Natural killer cell (primary cell): ENCODE results near the gene FRMD4A. TPM values are rescaled to one million over a fixed set of nuclear protein-coding genes. Genes with fewer than 3 reads are reported as not detected.

Experiments
- ATAC-seq, 3 donors: fragments of 150-1000 bp in 2 of 3; fragments of 200-7000 bp in 1 of 3; cut with Tn5 transposase; 1 replicate in 1 of 3; 2 replicates in 2 of 3; pipeline ENCODE4 v1.10.0; 2021; ENCODE audit warnings: mild to moderate bottlenecking in 2 of 3, moderate library complexity in 2 of 3
- DNase-seq, 2 donors: peaks; one replicate each; pipeline versions ENCODE4 v3.0.0 to v3.0.0-alpha.2; 2013 to 2021; ENCODE audit warnings: mixed read lengths in 1 of 2
- H3K27ac ChIP-seq: one replicate; pipeline ENCODE4 v1.5.1; 2013; ENCODE audit warnings: mild to moderate bottlenecking, low read length
- H3K27me3 ChIP-seq: one replicate; pipeline ENCODE4 v1.6.1; 2013; ENCODE audit warnings: low read length; ENCODE audit not compliant: control insufficient read depth, insufficient read depth
- H3K36me3 ChIP-seq: one replicate; pipeline ENCODE4 v1.6.1; 2013; ENCODE audit warnings: low read length; ENCODE audit not compliant: control insufficient read depth, insufficient read depth
- H3K4me1 ChIP-seq: one replicate; pipeline ENCODE4 v1.6.1; 2013; ENCODE audit warnings: low read length; ENCODE audit not compliant: control insufficient read depth, insufficient read depth
- H3K4me3 ChIP-seq: one replicate; pipeline ENCODE4 v1.5.1; 2013; ENCODE audit warnings: low read length
- H3K9me3 ChIP-seq: one replicate; pipeline ENCODE4 v1.6.1; 2013; ENCODE audit warnings: low read length; ENCODE audit not compliant: control insufficient read depth, insufficient read depth
- H3K27ac Mint-ChIP-seq, 2 donors: one replicate each; pipeline ENCODE4 v1.8.0; 2022; ENCODE audit warnings: mild to moderate bottlenecking in 2 of 2, mixed read lengths in 2 of 2, moderate library complexity in 1 of 2
- H3K27me3 Mint-ChIP-seq, 2 donors: one replicate each; pipeline ENCODE4 v1.8.0; 2022; ENCODE audit warnings: low read depth in 2 of 2, mixed read lengths in 2 of 2
- H3K36me3 Mint-ChIP-seq: one replicate; pipeline ENCODE4 v1.8.0; 2022; ENCODE audit warnings: mixed read lengths
- H3K4me1 Mint-ChIP-seq, 2 donors: one replicate each; pipeline ENCODE4 v1.8.0; 2022; ENCODE audit warnings: mixed read lengths in 2 of 2
- H3K4me3 Mint-ChIP-seq: one replicate; pipeline ENCODE4 v1.8.0; 2022; ENCODE audit warnings: mild to moderate bottlenecking, moderate library complexity, mixed read lengths
- H3K9me3 Mint-ChIP-seq, 2 donors: one replicate each; pipeline ENCODE4 v1.8.0; 2022; ENCODE audit warnings: mixed read lengths in 2 of 2
- CTCF ChIP-seq: fragments of 200-600 bp; IDR thresholded peaks from one replicate; pipeline ENCODE4 v1.8.0; 2022; ENCODE audit warnings: antibody characterized with exemption
- WGBS: methylation state at CpG from one replicate; pipeline ENCODE4 v1.1.7; 2013; ENCODE audit warnings: missing lambda C conversion rate; ENCODE audit not compliant: insufficient coverage; 5-methylcytosine and 5-hydroxymethylcytosine counted together
- intact Hi-C: fragments of 100-400 bp; cut with micrococcal nuclease; formaldehyde crosslinking; loops from one replicate; pipeline ENCODE4 v1.14.2; 2022
- total RNA-seq, 4 donors: library from RNA; stranded (reverse); fragments of 120-200 nt in 1 of 4; gene quantifications; one replicate each; pipeline versions ENCODE4 v1.2.3 to v1.2.4, GENCODE V29; 2013 to 2022

FRMD4A gene
- total RNA-seq, 3 donors from 2014 or later (not counting 1 experiment from before 2014, with no cell fraction given): 0.36 to 0.38 TPM; not detected in 1

DNA sequence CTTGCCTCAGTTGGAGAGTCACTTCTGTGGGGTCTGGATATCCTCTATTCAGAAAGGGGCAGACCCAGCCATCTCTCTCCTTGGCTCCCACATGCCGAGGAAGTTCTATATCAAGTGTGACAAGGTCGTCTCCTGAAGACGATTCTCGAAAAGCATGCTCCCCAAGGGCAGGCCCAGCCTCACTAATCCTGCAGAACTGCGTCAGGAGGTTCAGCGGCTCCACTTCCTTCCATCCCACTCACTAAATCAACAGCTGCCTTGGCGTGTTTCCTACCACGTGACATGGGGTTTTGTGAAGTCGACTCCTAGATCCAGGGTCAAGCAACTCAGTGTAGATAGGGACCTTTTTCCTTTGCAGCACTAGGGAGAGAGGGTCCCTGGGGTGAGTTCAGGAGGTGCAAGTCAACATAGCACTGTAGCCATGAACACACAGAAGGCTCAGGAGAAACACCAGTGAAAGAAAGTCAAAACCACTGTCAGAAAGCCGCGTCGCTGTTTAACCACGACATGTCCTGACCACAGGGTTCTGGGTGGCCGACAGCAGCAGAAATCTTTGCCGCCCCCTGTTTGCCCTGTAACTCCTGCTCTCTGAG lies 587.5 kb downstream of the FRMD4A start:
- H3K4me1 ChIP-seq: peaks cover 8% of the 10 kb centered on the region
- Mint-ChIP-seq H3K4me3 (peak overlapping the region; percentile 35), H3K36me3 (no peaks in the 10 kb centered on the region), H3K27me3 (peaks cover 15 to 30% of the 10 kb centered on the region in 2 donors), H3K9me3 (no peaks in the 10 kb centered on the region), H3K4me1 (peaks cover 12 to 14% of the 10 kb centered on the region in 2 donors), H3K27ac (no peak overlapping the region)
- no peak overlapping the region for H3K4me3 ChIP-seq
- H3K27ac ChIP-seq: no peak overlapping the region
- H3K9me3 ChIP-seq: no peaks in the 10 kb centered on the region
- TF ChIP-seq CTCF: no peak
- intact Hi-C loops: no loop called here
- no peaks in the 10 kb centered on the region for H3K27me3 ChIP-seq
- peak in 2 of 3 donors; percentile 35 to 77 for ATAC-seq
- H3K36me3 ChIP-seq: no peaks in the 10 kb centered on the region
- 13% methylated on average over 14 of the region's 15 CpGs for WGBS
- no peak for DNase-seq

DNA sequence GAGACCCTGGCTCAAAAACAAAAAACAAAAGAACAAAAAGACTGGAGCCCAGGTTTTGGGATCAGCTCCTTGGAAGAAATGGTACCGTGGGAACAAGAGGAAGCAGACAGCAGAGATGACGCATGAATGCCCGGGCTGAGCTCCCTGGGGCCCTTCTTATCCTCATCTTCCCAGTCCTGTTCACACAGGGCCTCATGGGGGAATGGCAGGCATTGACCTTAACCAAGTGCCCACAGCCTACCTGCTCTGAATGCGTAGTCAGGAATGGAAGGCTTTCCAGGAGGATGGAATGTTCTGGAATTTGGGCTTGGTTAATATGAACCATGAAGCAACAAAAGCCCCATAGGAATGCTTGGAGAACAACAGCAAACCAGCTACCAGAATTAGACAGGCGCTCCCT lies 589.3 kb downstream of the FRMD4A start:
- 96% methylated on average over 5 of the region's 5 CpGs for WGBS
- ATAC-seq: no peak

DNA sequence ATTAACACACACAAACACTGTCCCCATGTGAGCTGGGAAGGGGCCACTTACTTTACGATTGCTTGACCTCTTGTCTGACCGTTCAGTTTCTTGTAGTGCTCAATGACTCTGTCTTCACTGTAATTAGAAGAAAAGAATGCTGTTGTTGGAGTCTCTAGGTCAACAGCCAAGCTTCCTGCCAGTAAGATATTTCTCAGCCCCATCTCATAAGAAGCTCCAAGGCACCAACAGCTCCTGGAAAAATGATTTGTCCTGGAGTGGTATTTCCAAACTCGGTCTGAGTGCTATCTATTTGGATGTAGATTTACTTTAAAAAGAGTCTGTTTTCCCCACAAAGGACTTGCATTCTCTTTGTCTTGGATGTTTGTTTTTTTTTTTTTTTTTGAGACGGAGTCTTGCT lies 590.3 kb downstream of the FRMD4A start:
- no peak for TF ChIP-seq CTCF
- DNase-seq (no peak), ATAC-seq (no peak)
- H3K4me3 ChIP-seq: no peak overlapping the region
- Mint-ChIP-seq H3K27ac (no peak overlapping the region), H3K4me1 (peaks cover 12 to 14% of the 10 kb centered on the region in 2 donors), H3K9me3 (no peaks in the 10 kb centered on the region), H3K4me3 (no peak overlapping the region), H3K27me3 (peaks cover 10 to 26% of the 10 kb centered on the region in 2 donors), H3K36me3 (no peaks in the 10 kb centered on the region)
- no peaks in the 10 kb centered on the region for H3K9me3 ChIP-seq
- H3K27me3 ChIP-seq: no peaks in the 10 kb centered on the region
- no peak overlapping the region for H3K27ac ChIP-seq
- H3K4me1 ChIP-seq: peaks cover 8% of the 10 kb centered on the region
- intact Hi-C loops: no loop called here
- no peaks in the 10 kb centered on the region for H3K36me3 ChIP-seq
- WGBS: 84% methylated on average over 4 of the region's 4 CpGs

More for the DNA sequence above, 589.3 kb downstream of the FRMD4A start:
- Mint-ChIP-seq H3K27ac (no peak overlapping the region), H3K4me1 (peaks cover 12 to 14% of the 10 kb centered on the region in 2 donors), H3K4me3 (no peak overlapping the region), H3K9me3 (no peaks in the 10 kb centered on the region), H3K27me3 (peaks cover 10 to 32% of the 10 kb centered on the region in 2 donors), H3K36me3 (no peaks in the 10 kb centered on the region)
- TF ChIP-seq CTCF: no peak
- Histone ChIP-seq H3K4me1 (peaks cover 8% of the 10 kb centered on the region), H3K9me3 (no peaks in the 10 kb centered on the region), H3K27me3 (no peaks in the 10 kb centered on the region), H3K4me3 (no peak overlapping the region), H3K36me3 (no peaks in the 10 kb centered on the region), H3K27ac (no peak overlapping the region)
- no peak for DNase-seq
- intact Hi-C loops: no loop called here

GRCh38 chr10:13739183-13739582 lies 591.5 kb downstream of the FRMD4A start:
- H3K9me3 ChIP-seq: no peaks in the 10 kb centered on the region
- 13% methylated on average over 2 of the region's 2 CpGs for WGBS
- intact Hi-C loops: no loop called here

More at GRCh38 chr10:13739183-13739582, 591.5 kb downstream of the FRMD4A start:
- Histone ChIP-seq H3K36me3 (no peaks in the 10 kb centered on the region), H3K27ac (no peak overlapping the region), H3K27me3 (no peaks in the 10 kb centered on the region), H3K4me3 (no peak overlapping the region), H3K4me1 (peaks cover 8% of the 10 kb centered on the region)
- Mint-ChIP-seq H3K4me3 (no peak overlapping the region), H3K27me3 (peaks cover 7 to 23% of the 10 kb centered on the region in 2 donors), H3K27ac (no peak overlapping the region), H3K4me1 (peaks cover 12 to 14% of the 10 kb centered on the region in 2 donors), H3K9me3 (no peaks in the 10 kb centered on the region), H3K36me3 (no peaks in the 10 kb centered on the region)
- ATAC-seq: no peak
- no peak for DNase-seq
- TF ChIP-seq CTCF: no peak
